GM18909 (cell line): ENCODE data around the gene FRAS1.

Source experiments
- ATAC-seq: cut with Tn5 transposase; IDR thresholded peaks from one replicate; pipeline ENCODE4 v1.9.1; 2021; ENCODE audit warnings: mild to moderate bottlenecking; ENCODE audit not compliant: unreplicated experiment, poor library complexity

The FRAS1 gene

DNA sequence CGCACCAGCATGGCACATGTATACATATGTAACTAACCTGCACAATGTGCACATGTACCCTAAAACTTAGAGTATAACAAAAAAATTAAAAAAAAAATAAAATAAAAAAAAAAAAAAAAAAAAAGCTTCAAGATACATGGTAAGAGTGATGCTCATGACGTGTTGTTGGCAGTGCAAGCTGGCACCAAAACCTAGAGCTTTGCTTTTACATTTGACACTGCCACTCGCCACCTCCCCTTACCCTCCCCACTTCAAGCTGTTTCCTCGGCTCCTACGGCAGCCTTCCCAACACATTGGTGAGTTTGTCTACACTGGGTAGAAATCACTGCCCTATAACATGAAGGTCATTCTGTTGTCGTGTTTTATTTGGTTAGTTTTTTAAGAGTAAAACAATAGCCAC lies 296.8 kb downstream of the FRAS1 start:
- no peak for ATAC-seq

DNA sequence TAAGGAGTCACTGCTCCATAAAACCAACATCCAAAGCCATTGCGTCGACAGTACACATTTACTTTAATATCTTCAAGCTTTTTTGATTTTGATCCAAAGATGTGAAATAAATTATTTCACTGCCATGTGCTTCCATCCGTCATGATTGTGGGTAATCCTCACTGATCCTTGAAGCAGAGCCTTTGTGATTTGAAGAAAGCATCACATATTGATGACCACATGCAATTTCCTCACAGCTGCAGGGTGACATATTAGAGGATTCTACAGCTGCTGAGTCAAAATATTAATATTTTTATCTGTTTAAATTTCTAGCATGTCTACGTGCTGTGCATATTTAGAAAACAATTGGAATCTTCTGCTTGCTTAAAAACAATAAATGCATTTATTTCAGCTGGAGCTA lies 297.7 kb downstream of the FRAS1 start:
- ATAC-seq: no peak

DNA sequence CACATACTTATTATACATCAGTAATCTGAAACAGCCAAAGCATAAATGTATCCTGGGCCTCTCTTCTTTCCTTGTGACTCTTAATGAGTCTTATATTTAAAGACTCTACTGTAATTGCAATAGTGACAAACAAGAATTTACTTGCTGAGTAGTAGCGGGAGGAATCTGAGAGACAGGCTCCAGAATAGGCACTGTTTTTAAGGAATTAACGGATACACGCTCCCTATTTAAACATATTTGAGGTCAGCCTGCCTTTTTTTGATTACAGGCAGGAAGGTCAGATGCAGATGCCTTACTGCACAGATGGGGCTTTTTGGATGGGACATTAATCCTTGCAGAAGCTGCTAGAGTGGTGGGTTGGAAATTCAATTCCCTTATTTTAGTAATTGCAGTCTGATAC lies 298.2 kb downstream of the FRAS1 start:
- ATAC-seq: no peak

- no peak for ATAC-seq
Measured at GRCh38 chr4:78356251-78356786, 299.2 kb downstream of the FRAS1 start.

DNA sequence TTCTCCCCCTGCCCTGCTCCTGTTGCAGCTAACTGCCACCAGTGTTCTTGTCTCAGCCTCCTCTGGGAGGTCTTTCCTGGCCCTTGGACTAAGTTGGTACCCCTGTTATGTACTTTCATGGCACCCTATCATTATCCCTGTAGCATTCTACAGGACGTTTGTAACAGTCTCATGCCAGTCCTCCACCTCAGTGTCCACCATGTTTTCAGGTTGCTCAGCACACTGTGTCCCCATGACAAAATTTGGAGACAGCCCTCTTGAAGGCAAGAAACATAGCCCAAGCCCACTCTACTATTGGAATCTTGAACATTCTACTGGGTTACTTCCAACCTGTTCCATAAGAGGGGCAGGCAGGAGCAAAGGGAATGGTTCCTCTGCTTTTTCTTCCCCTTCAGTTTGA lies 300.0 kb downstream of the FRAS1 start:
- no peak for ATAC-seq

GRCh38 chr4:78360466-78360865 lies 303.3 kb downstream of the FRAS1 start:
- ATAC-seq: no peak

- no peak for ATAC-seq
Measured at GRCh38 chr4:78361621-78362120, 304.5 kb downstream of the FRAS1 start.

DNA sequence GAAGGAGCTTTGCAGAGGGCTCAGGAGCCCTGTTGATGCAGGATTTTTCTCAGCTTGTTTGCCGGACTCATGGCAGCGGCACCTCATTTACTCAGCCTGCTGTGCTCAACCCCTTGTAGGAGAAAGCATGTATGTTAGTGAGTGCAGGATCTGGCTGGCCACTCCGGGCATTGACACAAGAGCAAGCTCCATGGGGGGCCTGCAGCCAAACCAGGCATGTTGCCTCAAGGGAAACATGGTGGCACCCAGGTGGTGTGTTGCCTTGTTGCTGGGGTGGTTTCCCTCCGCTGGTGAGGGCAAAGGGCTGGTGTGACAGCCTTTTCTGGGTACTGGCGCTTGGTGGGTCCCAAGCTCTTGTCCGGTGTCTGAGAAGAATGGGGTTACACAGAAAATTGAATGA lies 305.2 kb downstream of the FRAS1 start:
- no peak for ATAC-seq

GRCh38 chr4:78363031-78363570 lies 306.0 kb downstream of the FRAS1 start:
- no peak for ATAC-seq

- no peak for ATAC-seq
Measured at GRCh38 chr4:78369679-78370078, 312.6 kb downstream of the FRAS1 start.

DNA sequence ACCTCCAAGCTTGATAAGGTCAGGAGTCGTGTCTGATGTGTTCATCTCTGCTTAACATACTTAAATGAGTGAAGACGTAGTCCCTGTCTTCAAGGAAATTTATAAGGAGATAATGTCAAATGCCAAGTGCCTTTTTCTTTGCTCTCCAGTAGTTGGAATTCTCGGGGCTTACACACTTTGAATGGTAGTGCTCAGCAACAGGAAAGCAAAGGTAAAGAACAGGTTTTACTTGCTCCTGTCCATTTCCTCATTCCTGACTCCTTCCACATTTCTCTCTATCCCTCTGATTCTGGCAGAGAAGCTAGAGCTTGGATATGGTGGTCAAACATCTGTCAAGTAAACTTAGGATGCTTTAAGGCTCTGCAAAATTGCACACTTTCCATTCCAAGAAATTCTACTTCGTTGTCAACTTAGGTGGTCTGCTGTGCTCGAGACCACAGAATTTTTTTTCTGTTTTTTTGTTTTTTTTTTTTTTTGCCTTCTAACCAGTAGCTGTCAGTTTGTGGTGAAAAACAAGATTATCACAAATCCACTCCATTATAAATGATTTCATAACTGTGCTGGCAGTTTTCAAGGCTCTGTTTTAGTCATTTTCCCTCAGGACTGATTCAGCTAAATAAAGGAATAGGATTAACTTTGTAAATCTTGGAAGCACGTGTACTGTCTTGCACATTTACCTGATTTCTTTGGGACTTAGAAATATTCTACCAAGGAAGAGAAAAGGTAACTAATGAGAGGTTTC lies 313.7 kb downstream of the FRAS1 start:
- ATAC-seq: no peak

- no peak for ATAC-seq
Measured at GRCh38 chr4:78372355-78372988, 315.3 kb downstream of the FRAS1 start.

- ATAC-seq: no peak
Measured at GRCh38 chr4:78377555-78377954, 320.4 kb downstream of the FRAS1 start.

DNA sequence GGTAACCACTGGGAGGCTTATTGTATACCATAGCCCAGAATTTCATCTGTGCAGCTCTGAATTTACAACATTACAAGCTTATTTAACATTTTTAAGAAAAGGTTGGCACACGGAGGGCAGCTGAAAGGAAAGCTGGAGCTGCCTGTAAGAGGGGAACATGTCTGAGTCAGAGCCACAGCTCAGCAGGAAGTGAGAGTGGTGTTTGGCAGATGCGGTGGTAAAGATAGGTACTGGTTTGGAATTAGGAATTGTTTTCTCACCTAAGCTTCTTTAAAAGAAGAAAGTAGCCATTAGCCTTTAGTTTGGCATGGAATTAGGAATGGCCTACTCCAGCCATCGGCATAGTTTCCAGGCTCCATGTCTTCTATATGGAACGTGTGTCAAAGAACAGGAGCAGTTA lies 321.9 kb downstream of the FRAS1 start:
- ATAC-seq: no peak

- ATAC-seq: no peak
Measured at GRCh38 chr4:78379991-78380729, 323.0 kb downstream of the FRAS1 start.

DNA sequence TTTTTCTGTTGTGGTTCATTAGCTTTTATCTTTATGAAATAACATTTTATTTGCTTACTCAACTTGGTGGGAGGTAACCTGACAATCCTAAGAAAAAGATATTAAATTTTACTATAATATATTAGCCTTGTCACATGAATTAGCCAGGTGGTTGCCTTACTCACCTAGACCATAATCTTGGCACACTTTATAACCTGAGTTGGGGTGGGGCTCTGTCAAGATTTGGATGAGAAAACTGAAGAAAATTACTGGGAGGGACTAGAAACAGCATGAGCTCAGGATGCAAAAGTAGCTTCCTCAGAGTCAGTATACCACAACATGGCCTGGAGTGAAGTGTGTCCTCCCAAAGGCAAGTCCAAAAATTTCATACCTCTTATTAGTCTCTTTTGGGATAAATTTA lies 329.6 kb downstream of the FRAS1 start:
- ATAC-seq: no peak

GRCh38 chr4:78395642-78396041 lies 338.5 kb downstream of the FRAS1 start:
- no peak for ATAC-seq

DNA sequence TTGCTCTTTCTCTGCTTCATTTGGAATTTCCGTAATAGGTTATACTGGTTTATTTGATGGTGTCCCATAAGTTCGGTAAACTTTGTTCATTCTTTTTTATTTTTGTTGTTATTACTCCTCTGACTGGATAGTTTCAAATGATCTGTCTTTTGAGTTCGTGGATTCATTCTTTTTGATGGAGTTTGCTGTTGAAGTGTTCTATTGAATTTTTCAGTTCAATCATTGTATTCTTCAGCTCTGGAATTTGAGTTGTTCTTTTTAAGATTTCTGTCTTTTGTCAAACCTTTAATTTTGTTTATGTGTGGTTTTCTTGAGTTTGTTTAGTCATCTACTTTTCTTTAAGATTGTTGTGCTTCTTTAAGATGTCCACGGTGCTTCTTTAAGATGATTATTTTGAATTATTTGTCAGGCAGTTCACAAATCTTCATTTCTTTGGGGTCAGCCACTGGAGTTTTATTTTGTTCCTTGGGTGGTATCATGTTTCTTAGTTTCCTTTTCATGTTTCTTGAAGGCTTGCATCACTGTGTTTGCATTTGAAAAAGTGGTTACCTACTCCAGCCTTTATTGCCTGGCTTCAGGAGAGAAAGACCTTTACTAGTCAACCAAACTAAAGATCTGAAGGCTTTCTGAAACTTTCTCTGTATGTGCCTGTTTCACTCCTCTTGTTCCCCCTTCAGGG lies 339.6 kb downstream of the FRAS1 start:
- ATAC-seq: no peak

- no peak for ATAC-seq
Measured at GRCh38 chr4:78397292-78397630, 340.1 kb downstream of the FRAS1 start.

DNA sequence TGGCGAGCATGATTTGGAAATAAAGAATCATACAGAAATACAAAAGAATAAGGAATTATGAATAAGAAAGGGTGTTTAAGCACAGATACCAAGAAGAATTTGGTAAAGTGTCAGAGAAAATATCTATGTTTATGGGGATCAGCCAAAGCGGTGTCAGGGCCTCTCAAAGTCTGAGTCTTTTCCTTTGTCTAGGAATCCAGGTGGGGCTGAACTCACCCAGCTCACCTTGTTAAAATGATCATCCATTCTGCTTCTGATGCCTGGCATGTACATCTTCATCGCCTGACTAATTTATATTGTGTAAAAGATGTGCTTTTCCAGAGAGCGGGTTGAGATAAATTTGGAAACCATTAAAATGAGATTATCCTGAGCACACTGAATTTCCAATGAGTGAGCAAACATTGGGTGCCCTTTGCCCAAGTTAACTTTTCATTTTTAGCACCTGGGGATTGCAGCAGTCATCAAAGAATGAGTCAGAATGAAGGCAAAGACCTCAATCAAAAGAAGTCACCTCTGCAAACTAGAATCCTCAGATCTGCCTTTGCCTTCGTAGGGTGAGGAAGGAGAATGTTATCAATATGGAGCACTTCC lies 352.6 kb downstream of the FRAS1 start:
- no peak for ATAC-seq
